Tibial nerve (tissue), 4 donors: ENCODE measurements around the gene XRRA1. TPM values are rescaled to one million over a fixed set of nuclear protein-coding genes. Genes with fewer than 3 reads are reported as not detected.

Source experiments
- small RNA-seq: library from RNA; depleted of rRNA; stranded (forward); fragments of <200 nt; gene quantifications from one replicate; pipeline ENCODE3, GENCODE V24; 2016
- total RNA-seq, 4 donors: library from RNA; depleted of rRNA; stranded (reverse); fragments of >200 nt; gene quantifications; one replicate each; pipeline ENCODE4 v1.1.0, GENCODE V29; 2016

The XRRA1 gene
- total RNA-seq, 4 donors from 2014 or later, result 13.5 to 51.6 (median 25.3) TPM

Small RNAs within 50 kb of the gene (small RNA-seq; reads per million reads assigned to genes)
- gene RN7SL239P (not detected), gene RNU6-216P (not detected)

Other genes with a start within 250 kb of the XRRA1 start
- gene CHRDL2, start 217.7 kb downstream of the XRRA1 start, total RNA-seq, result not detected
- gene RNF169, start 200.2 kb downstream of the XRRA1 start, total RNA-seq, result 10 to 100 TPM; 20.1 to 23.4 (median 22.3) TPM
- 10 to 100 TPM; 28.3 to 95.7 (median 61.7) TPM for gene SPCS2, start 175 bp upstream of the XRRA1 start, total RNA-seq
- gene NEU3, start 39.8 kb upstream of the XRRA1 start, total RNA-seq, result 10 to 100 TPM in 3 of 4 donors, 1 to 10 TPM in 1; 5.0 to 20.2 (median 12.7) TPM
- gene OR2AT4, start 147.8 kb upstream of the XRRA1 start, total RNA-seq, result 1 to 10 TPM in 3 of 4 donors, under 1 TPM in 1; 0.87 to 2.3 (median 1.5) TPM
- 100 to 1,000 TPM in 1 of 4 donors, 10 to 100 TPM in 3; 50.4 to 160 (median 66.3) TPM for gene SLCO2B1, start 202.0 kb upstream of the XRRA1 start, total RNA-seq